GM19240 (cell line): ENCODE measurements around the gene SATB2.

ENCODE experiments used
- DNase-seq: peaks from one replicate; pipeline ENCODE4 v3.0.0; 2011; ENCODE audit warnings: low spot score; ENCODE audit not compliant: insufficient read length

The SATB2 gene

GRCh38 chr2:199465988-199466691 is 8.4 kb upstream of the SATB2 start:
- no peak for DNase-seq

- DNase-seq = no peak
These were observed 7.7 kb upstream of the SATB2 start for GRCh38 chr2:199465390-199465789.

DNA sequence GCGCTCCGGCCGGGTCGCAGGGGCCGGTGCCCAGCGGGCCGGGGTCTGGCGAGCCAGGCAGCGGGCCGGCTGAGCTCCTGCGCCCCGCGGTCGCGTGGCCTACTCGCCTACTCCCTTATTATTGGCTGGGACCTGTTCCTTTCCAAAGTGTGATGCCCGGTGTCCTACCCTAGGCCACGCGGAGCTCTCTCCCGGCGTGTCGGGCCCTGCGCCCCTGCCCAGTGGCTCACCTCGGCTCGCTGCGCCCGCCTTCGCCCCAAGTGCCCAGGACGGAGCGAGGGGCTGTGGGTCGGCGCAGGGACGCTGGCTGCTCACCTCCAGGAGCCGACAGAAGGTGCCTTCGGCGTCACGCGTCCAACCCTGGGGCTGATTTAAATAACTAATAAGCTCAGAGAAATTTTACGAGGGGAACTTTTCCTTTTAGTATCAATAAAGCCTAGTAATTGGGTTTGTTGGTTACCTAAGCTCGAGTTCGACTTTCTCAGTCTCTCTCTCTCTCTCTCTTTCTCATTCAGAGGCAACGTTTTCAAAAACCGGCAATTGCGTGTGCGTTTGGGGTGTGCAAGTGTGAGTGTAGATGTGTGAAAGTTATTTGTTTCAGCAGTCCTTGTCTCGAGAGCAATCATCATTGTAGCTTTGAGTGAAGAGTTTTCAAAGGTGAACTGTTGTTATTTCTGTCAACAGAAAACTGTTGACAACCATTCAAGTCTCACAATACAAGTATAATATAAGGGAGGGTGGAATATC is 7.0 kb upstream of the SATB2 start:
- DNase-seq = no peak

DNA sequence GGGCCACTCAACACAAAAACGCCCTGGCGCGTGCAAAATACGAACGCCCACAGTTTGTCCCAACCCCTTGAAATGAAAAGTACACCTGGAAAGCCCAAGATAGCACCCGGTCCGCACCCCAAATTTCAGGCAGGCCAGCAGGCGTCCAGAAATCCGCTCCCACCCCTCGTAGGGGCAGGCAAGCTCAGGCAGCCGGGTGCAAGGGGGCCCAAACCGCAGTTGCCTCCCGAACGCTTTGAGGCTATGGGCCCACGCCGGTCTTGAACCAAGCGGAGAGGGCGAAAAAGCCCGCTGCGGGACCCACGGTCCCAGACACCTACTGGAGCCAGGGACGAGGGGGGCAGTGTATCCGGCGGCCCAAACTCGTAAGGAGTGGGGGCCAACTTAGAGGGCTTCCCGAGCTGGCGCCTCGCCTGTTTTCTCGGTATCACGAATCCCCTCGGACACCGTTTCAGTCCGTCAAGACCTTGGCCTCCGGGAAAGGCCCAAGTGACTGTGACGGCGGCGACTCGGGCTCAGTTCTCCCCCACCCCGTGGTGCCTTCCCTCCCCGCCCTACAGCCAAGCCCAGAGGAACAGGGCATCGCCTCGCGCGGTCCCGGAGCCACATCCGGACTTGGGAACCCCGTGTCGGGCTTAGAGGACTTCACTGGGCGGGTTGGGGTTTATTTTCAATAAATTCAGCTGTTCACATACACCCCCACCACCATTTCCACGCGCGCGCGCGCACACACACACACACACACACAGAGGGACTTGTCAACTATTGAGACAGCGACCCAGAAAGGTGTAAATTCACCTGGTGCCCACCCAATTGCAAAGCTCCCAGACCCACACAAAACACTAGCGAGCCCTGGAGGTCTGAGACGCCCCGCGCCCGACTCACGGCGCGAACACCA is 6.2 kb upstream of the SATB2 start:
- DNase-seq = no peak

- no peak for DNase-seq
These were observed 5.4 kb upstream of the SATB2 start for GRCh38 chr2:199462956-199463692.

- no peak for DNase-seq
These were observed 4.7 kb upstream of the SATB2 start for GRCh38 chr2:199462347-199462955.

DNA sequence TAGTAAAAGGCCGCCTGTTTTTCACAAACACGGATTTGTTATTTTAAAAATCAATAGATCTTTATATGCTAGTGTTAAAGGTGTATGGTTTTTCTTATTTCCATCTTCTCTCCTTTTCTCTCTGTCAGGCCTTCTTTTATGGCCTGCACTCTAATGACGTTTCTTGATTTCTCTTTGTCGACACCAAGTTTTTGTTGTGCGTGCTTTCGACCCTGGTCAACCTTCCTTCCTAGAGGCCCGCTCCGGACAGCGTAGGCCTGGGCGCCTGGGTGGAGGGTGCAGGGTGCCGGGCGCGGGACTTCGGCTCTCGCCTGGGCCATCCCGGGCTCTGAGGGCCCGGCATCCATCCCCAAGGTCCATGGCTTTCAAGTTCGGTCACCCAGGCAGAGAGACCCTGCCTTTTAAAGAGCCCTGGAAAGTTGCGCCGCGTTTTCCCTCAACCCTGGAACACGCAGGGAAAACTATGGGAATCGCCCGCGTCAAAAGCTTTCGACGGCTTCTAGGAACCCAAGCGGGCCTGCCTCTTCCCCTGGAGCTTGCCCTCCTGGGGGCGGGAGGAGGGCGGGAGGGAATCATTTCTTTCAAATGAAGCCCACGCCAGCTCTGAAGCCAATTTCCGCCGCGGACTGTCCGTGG is 4.1 kb upstream of the SATB2 start:
- no peak for DNase-seq

DNA sequence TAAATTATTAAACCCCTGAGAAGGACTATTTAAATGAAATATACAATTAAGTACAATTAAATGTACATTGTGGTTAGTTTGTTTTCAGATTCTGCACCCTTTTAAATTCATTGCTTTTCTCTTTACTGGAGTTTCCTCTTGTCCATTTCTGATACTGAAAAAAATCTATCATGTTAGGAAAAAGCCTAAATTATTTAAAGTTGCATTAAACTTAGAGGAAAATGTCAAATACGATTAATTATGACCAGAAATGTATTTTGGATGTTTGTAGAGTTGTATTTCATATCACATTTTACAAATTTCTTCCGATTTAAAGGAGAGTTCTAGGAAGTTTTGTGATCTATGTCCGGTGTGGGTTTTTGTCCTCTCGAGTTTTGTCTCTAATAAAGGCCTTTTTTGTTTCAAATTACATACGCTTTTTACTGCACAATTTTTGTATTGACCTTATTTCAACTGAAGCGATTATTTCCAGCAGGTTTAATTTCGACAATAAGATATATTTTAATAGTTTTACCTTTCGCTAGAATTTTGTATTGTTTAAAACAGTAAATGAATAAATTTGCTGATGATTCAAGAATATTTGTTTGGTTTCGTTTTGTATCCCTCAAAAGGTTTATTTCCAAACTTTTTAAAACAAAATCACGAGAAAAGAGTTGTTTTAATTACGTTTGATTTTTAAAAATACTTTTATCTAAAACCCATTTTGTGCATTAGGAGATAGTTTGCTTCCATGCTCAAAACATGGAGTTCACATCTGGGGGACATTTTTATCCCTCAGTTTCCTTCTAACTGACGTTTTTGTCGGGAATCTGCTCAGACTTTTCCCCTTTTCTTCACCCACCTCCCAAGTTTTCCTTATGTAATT is 3.3 kb upstream of the SATB2 start:
- DNase-seq = no peak

DNA sequence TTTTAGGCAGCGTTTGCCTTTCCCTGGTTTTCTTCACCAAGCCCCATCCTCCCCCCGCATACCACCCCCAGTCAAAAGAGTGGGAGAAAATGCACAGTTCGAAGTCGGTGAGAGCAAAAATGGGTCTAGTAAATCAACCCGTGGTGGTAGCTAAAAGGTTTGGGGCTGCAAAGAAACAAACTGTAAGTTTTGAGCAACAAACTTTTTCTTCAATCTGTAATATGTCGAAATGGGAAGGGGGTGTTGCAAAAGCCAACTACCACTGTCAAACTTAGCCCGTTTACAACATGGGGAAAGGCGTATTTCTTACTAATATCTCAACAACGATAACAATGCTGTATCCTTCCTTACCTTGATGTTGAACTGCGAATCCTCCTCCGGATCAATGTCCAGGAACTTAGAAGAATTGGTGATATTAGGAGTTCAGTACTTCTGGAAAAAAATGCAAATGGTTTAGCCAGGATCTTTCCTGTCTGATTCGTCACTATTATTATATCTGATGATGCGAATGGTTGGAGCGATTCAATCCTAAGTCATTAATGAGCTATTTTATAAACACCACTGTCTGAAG is 2.4 kb upstream of the SATB2 start:
- no peak for DNase-seq

GRCh38 chr2:199459286-199460100 is 1.8 kb upstream of the SATB2 start:
- no peak for DNase-seq

DNA sequence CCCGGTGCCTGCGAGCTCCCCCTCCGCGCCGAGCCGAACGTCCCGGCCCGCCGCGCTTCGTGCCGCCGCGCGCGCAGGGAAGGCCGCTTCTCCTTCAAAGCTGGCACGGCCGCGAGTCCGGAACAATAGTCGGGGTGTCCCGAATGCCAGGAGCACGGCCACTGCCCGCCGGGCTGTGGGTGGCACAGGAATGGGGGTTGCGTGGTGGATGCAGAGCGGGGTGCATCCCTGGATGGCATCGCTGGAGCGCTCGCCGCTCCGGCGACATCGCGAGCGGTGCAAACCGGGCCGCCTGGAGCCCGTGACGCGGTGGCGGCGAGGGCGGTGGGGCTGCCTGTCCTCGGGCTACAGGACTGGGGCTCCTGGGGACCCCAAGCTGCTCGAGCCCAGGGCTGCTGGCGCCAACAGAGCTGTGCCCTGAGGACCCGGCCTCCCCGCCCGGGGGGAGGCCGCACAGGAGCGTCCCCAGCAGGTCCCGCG is 1.1 kb upstream of the SATB2 start:
- no peak for DNase-seq

- DNase-seq = no peak
These were observed 468 bp upstream of the SATB2 start for GRCh38 chr2:199458009-199458805.

DNA sequence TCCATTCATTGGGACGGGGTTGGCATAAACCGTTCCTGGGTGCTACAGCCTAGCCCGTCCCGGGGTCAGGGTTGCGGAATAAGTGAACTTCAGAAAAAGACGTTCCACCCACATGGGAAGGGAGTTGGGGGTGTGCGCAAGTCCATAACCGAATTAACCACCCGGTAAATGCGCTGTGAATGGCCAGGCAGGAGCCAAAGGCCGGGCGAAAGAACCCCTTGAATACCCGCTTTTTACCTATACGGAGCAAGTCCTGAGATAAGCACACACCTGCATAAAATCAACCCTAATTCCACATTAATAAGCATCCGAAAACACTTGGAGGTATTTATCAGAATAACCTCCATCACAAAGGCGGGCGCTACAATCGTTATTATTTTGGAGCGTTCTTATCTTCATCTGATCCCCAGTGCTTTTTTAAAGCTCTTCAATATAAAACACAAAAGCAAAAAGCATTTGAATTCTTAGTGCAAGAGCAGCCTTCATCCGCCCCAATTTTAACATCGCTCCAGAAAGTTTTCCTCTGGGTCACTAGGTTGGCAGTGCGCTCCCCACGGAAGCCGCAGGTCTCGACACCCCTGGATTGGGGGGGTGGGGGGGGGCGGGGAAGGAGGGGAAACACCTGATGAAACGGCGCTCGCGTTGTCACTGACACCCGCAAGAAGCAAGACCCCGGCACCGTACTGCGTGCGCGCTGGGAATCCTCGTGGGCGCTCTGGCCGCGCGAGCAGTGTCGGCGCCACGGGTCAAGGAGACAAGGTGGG is 1.2 kb downstream of the SATB2 start:
- DNase-seq = no peak

DNA sequence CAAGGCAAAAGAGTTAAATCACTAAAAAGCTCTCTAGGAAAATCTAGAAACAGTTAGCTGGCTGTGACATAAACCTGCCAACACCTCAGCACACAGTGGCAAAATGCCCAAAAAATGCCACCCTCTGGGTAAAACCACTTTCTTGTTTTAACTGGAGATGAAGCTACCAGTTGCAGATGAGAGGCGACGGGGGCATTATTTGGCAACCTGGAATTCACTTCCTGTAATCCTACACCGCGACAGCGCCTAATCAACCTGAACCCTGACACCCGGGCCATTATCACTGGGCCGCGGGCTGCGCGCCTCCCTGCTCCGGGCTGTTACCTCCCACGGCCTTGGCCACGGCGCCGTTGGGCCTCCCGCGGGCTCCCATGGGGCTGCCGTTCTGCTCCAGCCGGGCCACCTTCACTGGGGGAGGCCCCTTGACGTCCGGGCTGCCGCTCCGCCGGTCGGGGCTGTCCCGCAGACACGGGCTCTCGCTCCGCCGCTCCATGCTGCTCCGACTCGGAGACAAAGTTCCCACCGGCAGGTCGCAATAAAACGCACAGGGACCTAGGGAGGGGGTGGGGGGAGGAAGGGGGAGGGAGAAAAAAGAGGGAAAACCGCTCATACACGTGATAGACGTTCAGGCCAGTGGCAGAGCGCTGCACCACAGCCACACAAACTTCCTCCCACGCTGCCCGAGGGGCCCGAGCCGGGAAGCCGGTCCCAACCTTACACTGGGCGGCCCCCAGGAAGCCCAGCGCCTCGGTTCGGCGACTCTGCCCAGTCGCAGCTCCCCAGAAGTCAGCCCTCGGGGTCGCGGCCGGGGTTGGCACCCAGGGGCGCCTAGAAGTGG is 2.0 kb downstream of the SATB2 start:
- no peak for DNase-seq

GRCh38 chr2:199455210-199455544 is 2.6 kb downstream of the SATB2 start:
- no peak for DNase-seq

DNA sequence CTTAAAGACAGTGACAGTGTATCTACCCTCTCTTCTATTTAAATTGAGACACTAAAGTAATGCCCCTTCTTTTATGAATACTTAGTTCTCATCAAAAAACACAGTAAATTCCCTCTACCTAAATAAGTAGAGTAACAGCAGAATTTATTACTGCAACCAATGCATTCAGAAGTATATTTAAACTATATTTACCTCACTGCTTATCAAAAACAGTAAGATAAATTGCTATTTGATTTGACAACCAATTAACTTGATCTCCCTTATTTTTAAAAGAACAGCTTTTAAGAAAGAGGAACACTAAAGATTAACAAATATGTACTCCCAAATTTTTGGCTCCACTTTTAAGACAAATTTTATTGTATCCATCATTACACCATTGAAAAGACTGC is 4.8 kb downstream of the SATB2 start:
- DNase-seq = no peak
